Lung microvascular endothelial cell (primary cell): ENCODE results near the gene STARD9. TPM values are rescaled to one million over a fixed set of nuclear protein-coding genes. Genes with fewer than 3 reads are reported as not detected.
"Not testable (repeated sequence)": the region's sequence is repeated elsewhere in the genome, so short reads cannot be mapped to it uniquely, and the experiment has no call there.

Source experiments
- DNase-seq, 2 donors: peaks; one replicate each; pipeline versions ENCODE4 v3.0.0 to v3.0.0-alpha.2; 2010; ENCODE audit warnings: low read depth in 2 of 2
- total RNA-seq: library from RNA; depleted of rRNA; stranded (reverse); fragments of >200 nt; gene quantifications from 2 replicates; pipeline ENCODE4 v1.2.1, GENCODE V29; 2014

STARD9 gene
- total RNA-seq, 1 donor from 2014 or later, result 9.3 TPM

GRCh38 chr15:42623951-42624350, 48.5 kb downstream of the STARD9 start:
- DNase-seq, result peak in 1 of 2 donors; percentile 11

- DNase-seq, result no peak
Observed at GRCh38 chr15:42627485-42627884, 52.1 kb downstream of the STARD9 start.

GRCh38 chr15:42628761-42629160, 53.4 kb downstream of the STARD9 start:
- DNase-seq, result no peak

GRCh38 chr15:42632105-42632675, 56.8 kb downstream of the STARD9 start:
- no peak for DNase-seq

GRCh38 chr15:42640109-42640508, 64.7 kb downstream of the STARD9 start:
- DNase-seq, result no peak

- peak; percentile 86 to 89 for DNase-seq
Observed at GRCh38 chr15:42650208-42651066, 75.0 kb downstream of the STARD9 start.

- no peak for DNase-seq
Observed at GRCh38 chr15:42665827-42666226, 90.4 kb downstream of the STARD9 start.

GRCh38 chr15:42667855-42668254, 92.4 kb downstream of the STARD9 start:
- no peak for DNase-seq

- no peak for DNase-seq
Observed at GRCh38 chr15:42670451-42670850, 95.0 kb downstream of the STARD9 start.

GRCh38 chr15:42672444-42672843, 97.0 kb downstream of the STARD9 start:
- no peak for DNase-seq

GRCh38 chr15:42674472-42674871, 99.1 kb downstream of the STARD9 start:
- no peak for DNase-seq

- DNase-seq, result no peak
Observed at GRCh38 chr15:42675021-42675420, 99.6 kb downstream of the STARD9 start.

GRCh38 chr15:42679285-42680141, 104.1 kb downstream of the STARD9 start:
- DNase-seq, result peak; percentile 12 to 22

GRCh38 chr15:42680142-42680482, 104.7 kb downstream of the STARD9 start:
- DNase-seq, result not testable (repeated sequence)

GRCh38 chr15:42681119-42681518, 105.7 kb downstream of the STARD9 start:
- no peak for DNase-seq

GRCh38 chr15:42686281-42686680, 110.9 kb downstream of the STARD9 start:
- no peak for DNase-seq

- no peak for DNase-seq
Observed at GRCh38 chr15:42687740-42688139, 112.3 kb downstream of the STARD9 start.

- no peak for DNase-seq
Observed at GRCh38 chr15:42688301-42688700, 112.9 kb downstream of the STARD9 start.

GRCh38 chr15:42691308-42691707, 115.9 kb downstream of the STARD9 start:
- no peak for DNase-seq

GRCh38 chr15:42691770-42692169, 116.4 kb downstream of the STARD9 start:
- DNase-seq, result no peak

- DNase-seq, result no peak
Observed at GRCh38 chr15:42692536-42692935, 117.1 kb downstream of the STARD9 start.

- DNase-seq, result no peak
Observed at GRCh38 chr15:42692997-42693396, 117.6 kb downstream of the STARD9 start.
